Activated T-helper 1 cell treated with anti-CD3 and anti-CD28 coated beads, Interleukin-12 subunit alpha, Interleukin-12 subunit beta, Interleukin-2, Interleukin-4 antibody, amounts not matched to agents 30 ng/mL and 10 ng/mL and 1 ng/mL, durations not matched to agents 14 hours and 24 hours and 36 hours (primary cell): ENCODE results near the gene NHLH1. TPM values are rescaled to one million over a fixed set of nuclear protein-coding genes. Genes with fewer than 3 reads are reported as not detected.

Source experiments
- DNase-seq: peaks from one replicate; pipeline ENCODE4 v3.0.0; 2021; ENCODE audit warnings: low spot score
- H3K27ac Mint-ChIP-seq: one replicate; pipeline ENCODE4 v1.8.0; 2021; ENCODE audit warnings: mild to moderate bottlenecking, mixed read lengths
- H3K27me3 Mint-ChIP-seq: one replicate; pipeline ENCODE4 v1.8.0; 2022; ENCODE audit warnings: mild to moderate bottlenecking, moderate library complexity, mixed read lengths; ENCODE audit not compliant: insufficient read depth
- H3K36me3 Mint-ChIP-seq: one replicate; pipeline ENCODE4 v1.8.0; 2021; ENCODE audit warnings: low read depth, mixed read lengths
- H3K4me1 Mint-ChIP-seq: one replicate; pipeline ENCODE4 v1.8.0; 2021; ENCODE audit warnings: low read depth, mixed read lengths
- H3K4me3 Mint-ChIP-seq: one replicate; pipeline ENCODE4 v1.8.0; 2021; ENCODE audit warnings: mild to moderate bottlenecking, moderate library complexity, mixed read lengths
- H3K9me3 Mint-ChIP-seq: one replicate; pipeline ENCODE4 v1.8.0; 2021; ENCODE audit warnings: mixed read lengths
- intact Hi-C: fragments of 100-400 bp; cut with micrococcal nuclease; formaldehyde crosslinking; loops from one replicate; pipeline ENCODE4 v1.15.1; 2024
- total RNA-seq: library from RNA; stranded (reverse); gene quantifications from 2 replicates; pipeline ENCODE4 v1.2.3, GENCODE V29; 2022

NHLH1 gene
- total RNA-seq, 1 donor from 2014 or later, result 0.52 TPM

- H3K36me3 Mint-ChIP-seq, result peaks cover 31% of the 10 kb centered on the region
- H3K9me3 Mint-ChIP-seq, result no peaks in the 10 kb centered on the region
- H3K4me3 Mint-ChIP-seq, result peak overlapping the region; percentile 100
- DNase-seq, result no peak
- peaks cover 52% of the 10 kb centered on the region for H3K4me1 Mint-ChIP-seq
- peak overlapping the region; percentile 99 for H3K27ac Mint-ChIP-seq
- H3K27me3 Mint-ChIP-seq, result no peaks in the 10 kb centered on the region
- intact Hi-C loops, result loop anchor here (5.0 to 10.0 kb wide), 3 partner anchors 33 to 451 kb away; partner anchors contain the start of gene LY9
Measured at GRCh38 chr1:160344241-160344640, 22.6 kb upstream of the NHLH1 start.

DNA sequence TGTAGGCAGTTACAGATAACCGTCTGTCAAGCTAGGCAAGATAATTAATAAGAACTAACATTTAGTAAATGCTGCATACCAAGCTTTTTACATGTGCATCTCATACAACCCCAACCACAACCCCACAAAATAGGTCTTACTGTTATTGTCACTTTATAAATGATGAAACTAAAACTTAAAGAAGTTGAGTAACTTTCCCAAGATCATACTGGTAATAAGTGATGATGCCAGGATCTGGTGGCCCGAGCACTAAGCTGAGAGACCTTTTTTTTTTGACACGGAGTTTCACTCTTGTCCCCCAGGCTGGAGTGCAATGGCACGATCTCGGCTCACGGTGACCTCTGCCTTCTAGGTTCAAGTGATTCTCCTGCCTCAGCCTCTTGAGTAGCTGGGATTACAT lies 21.9 kb upstream of the NHLH1 start:
- Mint-ChIP-seq H3K4me3 (peak overlapping the region; percentile 100), H3K9me3 (no peaks in the 10 kb centered on the region), H3K27ac (peak overlapping the region; percentile 56), H3K4me1 (peaks cover 52% of the 10 kb centered on the region), H3K27me3 (no peaks in the 10 kb centered on the region), H3K36me3 (peaks cover 32% of the 10 kb centered on the region)
- no peak for DNase-seq
- intact Hi-C loops, result loop anchor here (5.0 to 10.0 kb wide), 3 partner anchors 32 to 450 kb away; partner anchors contain the start of gene LY9

GRCh38 chr1:160346463-160346862 lies 20.4 kb upstream of the NHLH1 start:
- intact Hi-C loops, result loop anchor here (10.0 kb wide), 1 partner anchor 448 kb away; the partner anchor contains the start of gene LY9
- Mint-ChIP-seq H3K4me3 (no peak overlapping the region), H3K27ac (no peak overlapping the region), H3K9me3 (no peaks in the 10 kb centered on the region), H3K4me1 (peaks cover 38% of the 10 kb centered on the region), H3K36me3 (peaks cover 35% of the 10 kb centered on the region), H3K27me3 (no peaks in the 10 kb centered on the region)
- no peak for DNase-seq

DNA sequence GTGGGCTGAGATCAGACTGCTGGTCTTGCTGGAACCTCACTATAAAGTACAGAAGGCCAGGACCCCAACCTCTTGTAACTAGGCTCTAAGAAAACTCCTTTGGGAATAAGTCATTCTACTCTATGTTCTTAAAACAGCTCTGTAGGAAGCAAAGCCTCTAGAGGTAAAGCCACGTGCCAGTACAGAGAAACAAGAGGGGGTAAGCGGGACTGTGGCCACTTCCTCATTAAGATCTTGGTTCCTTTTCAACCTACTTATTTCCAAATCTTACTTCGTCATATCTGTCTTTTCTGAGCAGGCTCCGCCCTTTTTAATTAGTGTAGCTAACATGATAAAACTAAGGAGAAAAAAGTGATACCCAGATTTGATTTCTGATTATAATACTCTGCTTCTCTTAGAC lies 19.9 kb upstream of the NHLH1 start:
- Mint-ChIP-seq H3K4me1 (peaks cover 33% of the 10 kb centered on the region), H3K27ac (no peak overlapping the region), H3K9me3 (no peaks in the 10 kb centered on the region), H3K4me3 (no peak overlapping the region), H3K36me3 (peaks cover 39% of the 10 kb centered on the region), H3K27me3 (no peaks in the 10 kb centered on the region)
- DNase-seq, result no peak
- intact Hi-C loops, result loop anchor here (10.0 kb wide), 1 partner anchor 448 kb away; the partner anchor contains the start of gene LY9

DNA sequence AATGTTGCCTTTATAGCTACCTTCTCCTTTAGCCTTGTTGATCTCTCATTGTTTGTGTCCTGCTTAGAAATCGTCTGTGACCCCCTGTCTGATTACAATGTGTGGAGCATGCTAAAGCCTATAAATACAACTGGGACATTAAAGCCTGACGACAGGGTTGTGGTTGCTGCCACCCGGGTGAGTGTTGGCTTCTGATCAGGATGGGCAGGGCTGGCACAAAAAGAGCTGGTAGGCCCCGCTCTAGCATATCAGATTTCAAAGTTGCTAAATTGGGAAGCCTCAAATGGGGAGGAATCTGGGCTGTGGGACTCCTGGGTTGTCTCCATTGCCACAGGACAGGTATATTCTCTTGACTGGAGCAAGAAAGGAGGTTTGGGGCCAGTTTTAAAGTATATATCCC lies 15.2 kb upstream of the NHLH1 start:
- Mint-ChIP-seq H3K27ac (no peak overlapping the region), H3K9me3 (no peaks in the 10 kb centered on the region), H3K4me1 (peaks cover 15% of the 10 kb centered on the region), H3K4me3 (no peak overlapping the region), H3K36me3 (peaks cover 62% of the 10 kb centered on the region), H3K27me3 (no peaks in the 10 kb centered on the region)
- no peak for DNase-seq
- intact Hi-C loops, result no loop called here

GRCh38 chr1:160352555-160352954 lies 14.3 kb upstream of the NHLH1 start:
- intact Hi-C loops, result no loop called here

DNA sequence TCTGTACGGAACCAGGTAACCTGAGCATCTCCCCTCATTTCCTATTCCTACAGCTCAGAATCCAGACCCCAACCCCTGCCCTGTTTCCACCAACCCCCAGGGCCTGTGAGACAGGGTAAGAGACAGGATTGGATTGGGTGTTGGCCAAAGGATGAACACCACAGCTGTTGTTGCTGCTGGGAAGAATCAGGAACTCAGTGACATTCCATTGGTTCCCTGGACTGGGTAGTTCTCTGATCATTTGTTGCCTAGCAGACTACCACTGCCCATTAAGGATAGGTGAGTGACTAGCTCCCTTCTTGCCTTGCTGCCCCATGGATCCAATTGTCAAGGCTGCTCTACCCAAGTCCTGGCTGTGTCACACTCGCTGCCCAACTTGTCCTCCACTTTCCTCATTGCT lies 13.6 kb upstream of the NHLH1 start:
- Mint-ChIP-seq H3K4me1 (peaks cover 6% of the 10 kb centered on the region), H3K9me3 (no peaks in the 10 kb centered on the region), H3K27me3 (no peaks in the 10 kb centered on the region), H3K27ac (no peak overlapping the region), H3K4me3 (no peak overlapping the region), H3K36me3 (peaks cover 62% of the 10 kb centered on the region)
- DNase-seq, result no peak
- intact Hi-C loops, result no loop called here

More at GRCh38 chr1:160352555-160352954, 14.3 kb upstream of the NHLH1 start:
- Mint-ChIP-seq H3K36me3 (peaks cover 62% of the 10 kb centered on the region), H3K4me3 (no peak overlapping the region), H3K27me3 (no peaks in the 10 kb centered on the region), H3K9me3 (no peaks in the 10 kb centered on the region), H3K4me1 (peaks cover 6% of the 10 kb centered on the region), H3K27ac (no peak overlapping the region)
- no peak for DNase-seq

GRCh38 chr1:160354388-160354985 lies 12.4 kb upstream of the NHLH1 start:
- H3K4me3 Mint-ChIP-seq, result no peak overlapping the region
- peaks cover 5% of the 10 kb centered on the region for H3K4me1 Mint-ChIP-seq
- no peak overlapping the region for H3K27ac Mint-ChIP-seq
- peaks cover 67% of the 10 kb centered on the region for H3K36me3 Mint-ChIP-seq
- DNase-seq, result no peak
- no peaks in the 10 kb centered on the region for H3K27me3 Mint-ChIP-seq
- intact Hi-C loops, result loop anchor here (1.0 kb wide), 1 partner anchor 22 kb away; no protein-coding TSS in a partner anchor
- no peaks in the 10 kb centered on the region for H3K9me3 Mint-ChIP-seq

GRCh38 chr1:160357286-160358002 lies 9.4 kb upstream of the NHLH1 start:
- H3K4me1 Mint-ChIP-seq, result no peaks in the 10 kb centered on the region
- peaks cover 55% of the 10 kb centered on the region for H3K36me3 Mint-ChIP-seq
- DNase-seq, result no peak
- no peak overlapping the region for H3K4me3 Mint-ChIP-seq
- intact Hi-C loops, result no loop called here
- H3K27me3 Mint-ChIP-seq, result no peaks in the 10 kb centered on the region
- no peaks in the 10 kb centered on the region for H3K9me3 Mint-ChIP-seq
- no peak overlapping the region for H3K27ac Mint-ChIP-seq

- H3K36me3 Mint-ChIP-seq, result peaks cover 53% of the 10 kb centered on the region
Measured at GRCh38 chr1:160358073-160358472, 8.8 kb upstream of the NHLH1 start.

GRCh38 chr1:160359559-160360226 lies 7.2 kb upstream of the NHLH1 start:
- no peak for DNase-seq
- no peak overlapping the region for H3K4me3 Mint-ChIP-seq
- H3K27me3 Mint-ChIP-seq, result no peaks in the 10 kb centered on the region
- intact Hi-C loops, result no loop called here
- H3K27ac Mint-ChIP-seq, result no peak overlapping the region
- H3K9me3 Mint-ChIP-seq, result no peaks in the 10 kb centered on the region
- H3K36me3 Mint-ChIP-seq, result peaks cover 42% of the 10 kb centered on the region
- H3K4me1 Mint-ChIP-seq, result no peaks in the 10 kb centered on the region

More at GRCh38 chr1:160358073-160358472, 8.8 kb upstream of the NHLH1 start:
- no peak overlapping the region for H3K27ac Mint-ChIP-seq
- DNase-seq, result no peak
- H3K9me3 Mint-ChIP-seq, result no peaks in the 10 kb centered on the region
- no peak overlapping the region for H3K4me3 Mint-ChIP-seq
- H3K4me1 Mint-ChIP-seq, result no peaks in the 10 kb centered on the region
- intact Hi-C loops, result no loop called here
- no peaks in the 10 kb centered on the region for H3K27me3 Mint-ChIP-seq

DNA sequence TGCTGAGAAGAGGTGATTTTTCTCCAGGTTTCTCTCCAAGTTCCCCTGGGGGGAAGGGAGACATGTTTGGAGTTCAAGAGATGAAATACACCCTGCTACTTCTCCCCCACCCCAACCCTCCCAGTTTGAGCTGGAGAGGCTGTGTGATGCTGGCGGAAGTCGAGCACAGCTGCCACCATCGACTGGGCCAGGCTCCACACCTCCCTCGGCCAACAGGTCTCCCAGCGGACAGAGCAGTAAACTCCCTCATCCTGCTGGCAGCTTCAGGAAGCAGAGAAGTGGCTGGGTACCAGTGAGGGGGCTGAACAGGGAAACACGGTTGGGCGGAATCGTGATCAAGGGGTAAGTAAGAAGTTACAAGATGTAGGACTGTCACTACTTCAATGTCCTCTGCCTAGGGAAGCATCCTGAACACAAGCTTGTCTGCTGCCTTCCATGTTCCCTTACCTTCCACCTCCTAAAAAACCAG lies 6.6 kb upstream of the NHLH1 start:
- intact Hi-C loops, result no loop called here

GRCh38 chr1:160361199-160361598 lies 5.7 kb upstream of the NHLH1 start:
- no peak for DNase-seq
- no peaks in the 10 kb centered on the region for H3K9me3 Mint-ChIP-seq
- peak overlapping the region; percentile 20 for H3K27ac Mint-ChIP-seq
- peaks cover 31% of the 10 kb centered on the region for H3K36me3 Mint-ChIP-seq
- H3K4me1 Mint-ChIP-seq, result no peaks in the 10 kb centered on the region
- no peak overlapping the region for H3K4me3 Mint-ChIP-seq
- intact Hi-C loops, result no loop called here
- no peaks in the 10 kb centered on the region for H3K27me3 Mint-ChIP-seq

More for the DNA sequence above, 6.6 kb upstream of the NHLH1 start:
- H3K27ac Mint-ChIP-seq, result no peak overlapping the region
- H3K4me3 Mint-ChIP-seq, result no peak overlapping the region
- no peaks in the 10 kb centered on the region for H3K4me1 Mint-ChIP-seq
- no peaks in the 10 kb centered on the region for H3K9me3 Mint-ChIP-seq
- peaks cover 36% of the 10 kb centered on the region for H3K36me3 Mint-ChIP-seq
- DNase-seq, result no peak
- no peaks in the 10 kb centered on the region for H3K27me3 Mint-ChIP-seq
